Ecto neural progenitor cell (in vitro differentiated cells): ENCODE data around the gene LYPD5.
A peak's percentile ranks its signal among the peaks of the same experiment; 100 is the strongest.
"Not testable (repeated sequence)": the region's sequence is repeated elsewhere in the genome, so short reads cannot be mapped to it uniquely, and the experiment has no call there.

ENCODE experiments used
- DNase-seq: peaks from one replicate; pipeline ENCODE4 v3.0.0-alpha.2; 2018; ENCODE audit warnings: low spot score

The LYPD5 gene

GRCh38 chr19:43778651-43779050, 23.6 kb downstream of the LYPD5 start:
- DNase-seq = no peak

DNA sequence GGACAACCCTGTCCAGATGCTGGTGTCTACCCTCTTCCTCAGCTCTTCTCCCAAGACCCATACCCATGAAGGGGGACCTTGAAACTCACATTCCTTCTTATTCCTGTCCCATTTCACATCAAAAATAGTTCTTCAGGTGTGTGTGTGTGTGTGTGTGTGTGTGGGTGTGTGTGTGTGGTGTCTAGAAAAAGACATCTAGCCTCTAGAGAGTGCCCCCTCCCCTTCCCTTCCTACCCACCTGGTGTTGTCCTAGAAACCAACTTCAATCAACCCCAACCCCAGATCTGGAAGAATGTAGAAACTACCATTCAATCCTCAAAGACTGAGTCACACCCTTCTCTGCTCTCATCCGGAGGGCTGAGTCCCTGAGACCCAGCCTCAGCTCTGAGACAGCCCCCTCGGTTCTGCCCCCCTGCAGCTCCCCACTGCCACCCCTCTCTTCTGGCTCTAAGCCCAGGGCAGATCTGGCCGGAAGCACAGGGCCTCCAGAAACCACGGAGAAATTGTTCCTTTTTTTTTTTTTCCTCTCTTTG, 25.0 kb downstream of the LYPD5 start:
- no peak for DNase-seq

DNA sequence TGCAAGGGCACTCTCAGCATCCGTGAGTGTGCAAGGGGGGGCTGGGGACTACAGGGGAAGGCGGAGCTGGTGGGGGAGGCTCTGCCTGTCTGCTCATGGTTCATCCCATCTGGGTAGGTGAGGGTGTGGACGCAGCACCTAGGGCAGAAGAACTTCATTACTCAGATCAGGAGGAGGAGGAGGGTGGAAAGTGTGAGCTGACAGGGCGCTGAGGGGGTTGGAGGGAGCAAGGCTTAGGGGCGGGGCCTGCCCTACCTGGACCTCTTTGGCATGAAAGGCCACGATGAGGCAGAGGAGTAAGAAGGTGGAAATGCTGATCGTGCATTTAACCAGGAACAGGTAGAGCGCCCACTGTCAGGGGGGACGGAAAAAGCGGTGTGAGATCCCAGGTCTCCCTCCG, 26.0 kb downstream of the LYPD5 start:
- no peak for DNase-seq

DNA sequence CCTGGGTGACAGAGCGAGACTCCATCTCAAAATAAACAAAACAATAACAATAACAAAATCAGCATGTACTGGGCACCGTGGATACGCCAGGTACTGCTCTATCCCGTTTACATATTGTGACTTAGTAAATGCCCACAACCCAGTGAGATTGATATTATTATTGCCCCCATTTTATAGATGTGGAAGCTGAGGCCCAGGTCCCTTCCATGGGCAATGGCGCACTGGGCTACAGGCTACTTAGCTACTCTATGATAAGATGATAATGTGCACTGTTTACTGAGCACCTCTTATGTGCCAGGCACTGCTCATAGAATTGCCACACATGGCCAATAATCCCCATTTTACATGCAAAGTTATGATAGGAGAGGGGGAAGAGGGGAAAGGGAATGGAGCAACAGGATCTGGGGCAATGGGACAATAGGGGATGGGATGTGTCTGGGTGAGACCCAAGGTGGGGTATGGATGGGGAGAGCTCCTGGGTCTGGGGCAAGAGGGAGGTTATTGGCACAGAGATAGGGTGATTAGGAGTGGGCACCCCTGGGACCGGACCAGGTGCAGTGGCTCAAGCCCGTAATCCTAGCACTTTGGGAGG, 26.9 kb downstream of the LYPD5 start:
- no peak for DNase-seq

- not testable (repeated sequence) for DNase-seq
Observed at GRCh38 chr19:43774940-43775258, 27.3 kb downstream of the LYPD5 start.

GRCh38 chr19:43774103-43774939, 27.9 kb downstream of the LYPD5 start:
- DNase-seq = peak; percentile 80

DNA sequence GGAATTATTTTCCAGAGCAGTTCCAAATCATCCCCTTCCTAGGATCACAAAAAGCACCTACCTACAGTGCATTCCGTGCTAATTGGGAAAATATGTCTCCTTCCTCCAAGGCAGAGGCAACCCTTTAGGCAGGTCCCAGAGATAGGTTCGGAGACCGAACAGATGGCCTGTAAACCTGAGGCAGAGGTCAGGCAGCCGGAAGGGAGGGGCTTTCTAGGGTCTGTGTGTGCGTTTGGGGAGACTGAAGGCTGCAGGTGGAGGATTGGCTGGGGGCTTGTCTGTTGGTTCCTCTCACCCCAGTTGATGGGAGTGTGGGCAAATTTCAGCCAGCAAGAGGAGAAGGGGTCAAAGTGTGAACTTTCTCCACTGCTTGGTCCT, 28.5 kb downstream of the LYPD5 start:
- no peak for DNase-seq

GRCh38 chr19:43769256-43769655, 33.0 kb downstream of the LYPD5 start:
- DNase-seq = no peak

GRCh38 chr19:43768273-43769050, 33.8 kb downstream of the LYPD5 start:
- DNase-seq = no peak

- DNase-seq = no peak
Observed at GRCh38 chr19:43767818-43768217, 34.4 kb downstream of the LYPD5 start.

GRCh38 chr19:43767316-43767715, 34.9 kb downstream of the LYPD5 start:
- no peak for DNase-seq

GRCh38 chr19:43766755-43767043, 35.5 kb downstream of the LYPD5 start:
- no peak for DNase-seq

GRCh38 chr19:43765109-43765876, 37.0 kb downstream of the LYPD5 start:
- no peak for DNase-seq

DNA sequence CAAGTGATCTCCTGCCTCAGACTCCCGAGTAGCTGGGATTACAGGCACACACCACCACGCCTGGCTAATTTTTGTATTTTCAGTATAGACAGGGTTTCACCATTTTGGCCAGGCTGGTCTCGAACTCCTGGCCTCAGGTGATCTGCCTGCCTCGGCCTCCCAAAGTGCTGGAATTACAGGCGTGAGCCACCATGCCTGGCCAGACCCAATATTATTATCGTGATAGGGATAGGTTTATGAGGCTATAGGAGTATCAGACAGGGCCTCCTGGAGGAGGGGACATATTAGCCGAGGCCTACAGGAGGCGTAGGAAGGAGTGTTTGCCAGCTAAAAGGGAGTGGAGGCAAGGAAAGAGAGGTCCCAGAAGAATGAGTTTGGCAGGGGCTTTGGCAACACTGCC, 37.6 kb downstream of the LYPD5 start:
- DNase-seq = not testable (repeated sequence)

DNA sequence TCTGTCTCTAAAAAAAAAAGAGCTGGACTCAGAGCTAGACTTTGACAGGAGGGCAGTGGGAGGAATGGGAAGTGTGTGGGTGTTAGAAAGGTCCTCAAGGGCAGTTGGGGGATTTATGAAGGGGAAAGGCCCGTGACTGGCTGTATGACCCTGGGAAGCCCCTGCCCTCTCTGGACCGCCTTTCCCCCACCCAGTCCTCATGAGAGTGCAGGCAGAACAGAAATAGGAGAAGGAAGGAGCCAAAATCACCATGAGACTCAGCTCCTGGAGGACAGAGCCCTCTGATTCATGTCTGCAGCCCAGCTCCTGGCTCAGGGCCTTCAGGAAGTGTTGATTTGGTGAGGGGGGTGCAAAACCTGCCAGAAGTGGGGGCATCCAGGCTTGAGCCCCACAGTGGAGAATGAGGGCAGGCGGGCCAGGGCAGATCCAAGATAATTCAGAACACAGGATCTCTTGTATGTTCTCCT, 38.7 kb downstream of the LYPD5 start:
- no peak for DNase-seq

- no peak for DNase-seq
Observed at GRCh38 chr19:43762814-43763213, 39.4 kb downstream of the LYPD5 start.

GRCh38 chr19:43760941-43761340, 41.3 kb downstream of the LYPD5 start:
- no peak for DNase-seq

- DNase-seq = no peak
Observed at GRCh38 chr19:43759515-43759914, 42.7 kb downstream of the LYPD5 start.

DNA sequence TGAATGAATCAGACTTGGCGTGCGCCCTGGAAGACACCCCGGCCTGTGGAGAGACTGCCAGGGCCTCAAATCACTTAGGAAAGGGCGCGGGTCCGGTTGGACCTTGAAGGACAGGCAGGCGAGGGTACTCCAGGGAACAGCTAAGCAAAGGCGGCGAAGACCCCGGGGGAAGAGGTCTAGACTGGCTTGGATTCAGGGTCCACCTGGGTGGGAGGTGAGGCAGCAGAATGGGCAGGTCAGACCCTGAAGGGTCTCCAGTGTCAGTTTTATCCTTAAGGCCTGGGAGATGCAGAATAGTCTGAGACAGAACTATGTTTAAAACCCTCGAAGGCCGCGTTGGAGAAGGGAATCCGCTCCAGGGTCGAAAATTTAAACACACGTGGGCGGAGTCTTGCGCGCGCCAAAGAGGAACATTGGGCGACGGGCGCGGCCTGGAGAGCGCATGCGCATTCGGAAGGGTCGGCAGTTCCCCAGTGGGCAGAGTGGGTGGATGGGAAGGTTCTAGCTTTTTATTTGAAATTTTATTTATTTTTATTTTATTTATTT, 46.9 kb downstream of the LYPD5 start:
- DNase-seq = peak; percentile 81

DNA sequence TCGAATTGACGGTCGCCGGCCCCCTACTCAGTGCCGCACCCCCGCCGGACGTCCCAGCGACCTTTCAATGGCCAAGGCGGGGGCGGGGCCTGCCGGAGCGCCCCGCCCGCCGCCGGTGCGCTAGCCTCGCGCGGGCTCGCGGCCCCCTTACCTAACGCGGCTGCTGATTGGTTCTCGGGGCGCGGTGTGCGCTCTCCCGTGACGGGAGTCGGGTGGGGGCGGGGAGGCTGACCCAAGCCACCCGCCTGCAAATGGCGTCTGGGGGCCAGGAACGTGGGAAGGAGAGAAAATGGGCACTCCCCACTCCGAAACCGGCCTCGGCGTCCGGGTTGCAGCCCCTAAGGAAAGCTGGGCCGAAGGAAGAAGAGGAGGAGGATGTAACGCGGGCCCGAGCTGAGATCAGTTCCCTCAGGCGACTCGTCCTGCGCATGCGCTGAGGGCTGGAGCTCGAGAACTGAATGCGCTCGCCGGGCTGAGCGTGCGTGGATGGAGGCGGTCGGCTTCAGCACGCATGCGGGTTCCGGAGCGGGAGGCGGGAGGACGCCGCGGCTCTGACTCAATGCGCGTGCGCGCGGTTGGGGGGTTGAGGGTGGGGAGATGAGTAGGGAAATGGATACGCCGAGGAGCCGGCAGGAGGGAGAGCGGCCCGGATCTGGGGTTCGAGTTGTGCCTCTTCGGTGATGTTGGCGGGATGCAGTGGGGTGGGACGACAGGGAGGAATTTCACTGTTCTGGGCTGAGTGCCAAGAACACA, 47.6 kb downstream of the LYPD5 start, which contains the start of gene SMG9:
TSS of gene SMG9 (minus strand) at position 460 of the 753 bp plus-strand sequence. CDS start 4,221 bp downstream, outside the sequence.
- DNase-seq = peak; percentile 99

DNA sequence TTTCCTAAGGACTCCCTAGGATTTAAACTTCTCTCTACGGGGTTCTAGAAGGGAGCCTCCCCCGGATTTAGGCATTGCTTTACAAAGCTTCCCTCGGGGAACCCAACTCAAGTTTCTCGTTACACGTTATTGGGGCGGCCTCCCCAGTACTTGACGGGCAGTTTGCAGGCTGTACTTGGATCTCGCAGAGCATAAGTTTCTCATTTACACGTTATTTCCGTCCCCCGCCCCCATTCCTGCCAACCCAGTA, 48.1 kb downstream of the LYPD5 start:
- DNase-seq = no peak
